Neuronal stem cell (in vitro differentiated cells): ENCODE results near the gene PPID.

Source experiments
- DNase-seq: peaks from one replicate; pipeline ENCODE4 v3.0.0-alpha.2; 2013; ENCODE audit warnings: low spot score
- H2AFZ ChIP-seq: one replicate; pipeline ENCODE4 v1.6.1; 2013; ENCODE audit warnings: mild to moderate bottlenecking, low read length, inconsistent platforms
- H2AK5ac ChIP-seq: 2 replicates; pipeline ENCODE4 v1.6.1; 2013; ENCODE audit warnings: low read depth, mild to moderate bottlenecking, inconsistent platforms, low read length, moderate library complexity, mixed read lengths
- H2BK120ac ChIP-seq: 2 replicates; pipeline ENCODE4 v1.6.1; 2013; ENCODE audit warnings: low read depth, mild to moderate bottlenecking, inconsistent platforms, low read length, moderate library complexity, mixed read lengths
- H2BK12ac ChIP-seq: one replicate; pipeline ENCODE4 v1.6.1; 2013; ENCODE audit warnings: low read length, inconsistent platforms
- H2BK15ac ChIP-seq: 2 replicates; pipeline ENCODE4 v1.6.1; 2013; ENCODE audit warnings: mild to moderate bottlenecking, low read length, inconsistent platforms, mixed read lengths
- H2BK5ac ChIP-seq: one replicate; pipeline ENCODE4 v1.6.1; 2013; ENCODE audit warnings: inconsistent platforms, mild to moderate bottlenecking, low read length, moderate library complexity
- H3K14ac ChIP-seq: one replicate; pipeline ENCODE4 v1.6.1; 2013; ENCODE audit warnings: low read length, inconsistent platforms
- H3K18ac ChIP-seq: 2 replicates; pipeline ENCODE4 v1.6.1; 2013; ENCODE audit warnings: low read length, inconsistent platforms
- H3K23ac ChIP-seq: 2 replicates; pipeline ENCODE4 v1.6.1; 2013; ENCODE audit warnings: low read depth, mild to moderate bottlenecking, mixed read lengths, low read length, inconsistent platforms; ENCODE audit not compliant: poor library complexity
- H3K27ac ChIP-seq: replicated peaks from 3 replicates; pipeline ENCODE4 v1.5.1; 2013; ENCODE audit warnings: low read length, inconsistent platforms
- H3K27me3 ChIP-seq, 3 experiments: 2 replicates each; pipeline ENCODE4 v1.6.1; 2013; ENCODE audit warnings: low read length in 3 of 3, mild to moderate bottlenecking in 2 of 3, inconsistent platforms in 1 of 3, low read depth in 1 of 3, mixed read lengths in 1 of 3, moderate library complexity in 1 of 3; ENCODE audit not compliant: control insufficient read depth in 3 of 3, insufficient read depth in 3 of 3
- H3K36me3 ChIP-seq, 2 donors: replicated peaks in 1 of 2; 2 replicates each; pipeline ENCODE4 v1.6.1; 2013; ENCODE audit warnings: low read length in 2 of 2; ENCODE audit not compliant: control insufficient read depth in 2 of 2, insufficient read depth in 2 of 2
- H3K4ac ChIP-seq: 2 replicates; pipeline ENCODE4 v1.6.1; 2013; ENCODE audit warnings: inconsistent platforms, mild to moderate bottlenecking, low read length, moderate library complexity
- H3K4me1 ChIP-seq, 2 donors: 1 replicate in 1 of 2; 2 replicates in 1 of 2; pipeline ENCODE4 v1.6.1; 2013; ENCODE audit warnings: low read length in 2 of 2, low read depth in 1 of 2; ENCODE audit not compliant: control insufficient read depth in 2 of 2, insufficient read depth in 1 of 2
- H3K4me2 ChIP-seq: one replicate; pipeline ENCODE4 v1.6.1; 2013; ENCODE audit warnings: mild to moderate bottlenecking, low read length, inconsistent platforms; ENCODE audit not compliant: insufficient read depth, poor library complexity, severe bottlenecking
- H3K4me3 ChIP-seq, 2 donors: 2 replicates each; pipeline ENCODE4 v1.5.1; 2013; ENCODE audit warnings: low read length in 2 of 2, mild to moderate bottlenecking in 2 of 2, inconsistent platforms in 1 of 2, moderate library complexity in 1 of 2
- H3K79me1 ChIP-seq: one replicate; pipeline ENCODE4 v1.6.1; 2013; ENCODE audit warnings: low read depth, mild to moderate bottlenecking, inconsistent platforms, low read length, moderate library complexity
- H3K9ac ChIP-seq: one replicate; pipeline ENCODE4 v1.6.1; 2013; ENCODE audit warnings: mild to moderate bottlenecking, low read depth, low read length, inconsistent platforms; ENCODE audit not compliant: poor library complexity
- H3K9me3 ChIP-seq, 2 donors: replicated peaks in 1 of 2; 2 replicates each; pipeline versions ENCODE3 to v1.6.1; 2013; ENCODE audit warnings: low read length in 2 of 2, mild to moderate bottlenecking in 2 of 2, inconsistent platforms in 1 of 2, low read depth in 1 of 2, mixed read lengths in 1 of 2, moderate library complexity in 1 of 2; ENCODE audit not compliant: control insufficient read depth in 2 of 2, insufficient read depth in 1 of 2
- H4K8ac ChIP-seq: one replicate; pipeline ENCODE4 v1.6.1; 2013; ENCODE audit warnings: low read depth, mild to moderate bottlenecking, inconsistent platforms, low read length, moderate library complexity
- H4K91ac ChIP-seq: one replicate; pipeline ENCODE4 v1.6.1; 2013; ENCODE audit warnings: low read length, low read depth, mild to moderate bottlenecking, inconsistent platforms; ENCODE audit not compliant: poor library complexity
- WGBS, 2 donors: extraction: QIAGEN DNeasy Blood & Tissue Kit; methylation state at CpG; one replicate each; pipeline ENCODE4 v1.1.7; 2013; ENCODE audit warnings: missing lambda C conversion rate in 2 of 2, mixed read lengths in 1 of 2; ENCODE audit not compliant: insufficient read length in 2 of 2, insufficient replicate concordance in 1 of 2; ENCODE audit errors: extremely low coverage in 2 of 2; 5-methylcytosine and 5-hydroxymethylcytosine counted together

Gene PPID

GRCh38 chr4:158676076-158676475 lies 47.1 kb downstream of the PPID start:
- Histone ChIP-seq H3K4me1 (peaks cover 0 to 2% of the 10 kb centered on the region in 2 donors), H2AK5ac (no peak overlapping the region), H4K91ac (no peak overlapping the region), H3K36me3 (no peaks in the 10 kb centered on the region), H3K23ac (no peak overlapping the region), H3K4me2 (no peak overlapping the region), H2AFZ (no peak overlapping the region), H3K9ac (no peak overlapping the region), H3K9me3 (no peaks in the 10 kb centered on the region), H3K27ac (no peak overlapping the region), H3K79me1 (peaks cover 3% of the 10 kb centered on the region), H2BK5ac (no peak overlapping the region), H2BK120ac (no peak overlapping the region), H3K14ac (no peak overlapping the region), H3K18ac (no peak overlapping the region), H2BK12ac (no peak overlapping the region), H3K4me3 (no peak overlapping the region), H3K4ac (no peak overlapping the region), H3K27me3 (no peaks in the 10 kb centered on the region), H2BK15ac (no peak overlapping the region), H4K8ac (no peak overlapping the region)
- no peak for DNase-seq
- WGBS, 2 donors, result no CpG with 5 or more reads among the region's 5 CpGs

- Histone ChIP-seq H3K4ac (no peak overlapping the region), H3K9ac (no peak overlapping the region), H3K18ac (no peak overlapping the region), H2BK12ac (no peak overlapping the region), H4K91ac (no peak overlapping the region), H3K23ac (no peak overlapping the region), H3K4me1 (peaks cover 0 to 2% of the 10 kb centered on the region in 2 donors), H3K27me3 (no peaks in the 10 kb centered on the region), H2BK15ac (no peak overlapping the region), H4K8ac (no peak overlapping the region), H3K14ac (no peak overlapping the region), H2BK120ac (no peak overlapping the region), H3K4me3 (no peak overlapping the region), H3K4me2 (no peak overlapping the region), H3K27ac (no peak overlapping the region), H2AFZ (no peak overlapping the region), H2AK5ac (no peak overlapping the region), H3K79me1 (peaks cover 3% of the 10 kb centered on the region), H2BK5ac (no peak overlapping the region), H3K9me3 (no peaks in the 10 kb centered on the region), H3K36me3 (peaks cover 2 to 11% of the 10 kb centered on the region in 2 donors)
- DNase-seq, result no peak
- WGBS, 2 donors, result no CpG with 5 or more reads among the region's 3 CpGs
These were observed 49.6 kb downstream of the PPID start for GRCh38 chr4:158673633-158674032.

GRCh38 chr4:158671915-158672806 lies 51.0 kb downstream of the PPID start, which contains the start of gene ETFDH:
ETFDH (plus strand) TSS chr4:158672296; CDS start chr4:158672457, 161 bp downstream.
- H2AFZ ChIP-seq, result peak within 1 kb of the TSS; percentile 94
- H3K4me1 ChIP-seq, result peaks cover 0 to 2% of the 10 kb centered on the region in 2 donors
- peak within 1 kb of the TSS; percentile 88 to 95 for H3K4me3 ChIP-seq
- no peak within 1 kb of the TSS for H3K4ac ChIP-seq
- no peak within 1 kb of the TSS for H2BK5ac ChIP-seq
- H3K9me3 ChIP-seq, result no peaks in the 10 kb centered on the region
- H3K4me2 ChIP-seq, result peak within 1 kb of the TSS; percentile 74
- H3K18ac ChIP-seq, result peak within 1 kb of the TSS; percentile 96
- peak; percentile 99 for DNase-seq
- peak within 1 kb of the TSS; percentile 95 for H3K9ac ChIP-seq
- no peak within 1 kb of the TSS for H4K8ac ChIP-seq
- WGBS, 2 donors, result no CpG with 5 or more reads among the region's 60 CpGs
- H2BK120ac ChIP-seq, result no peak within 1 kb of the TSS
- peak within 1 kb of the TSS; percentile 27 for H2BK15ac ChIP-seq
- H3K79me1 ChIP-seq, result peaks cover 3% of the 10 kb centered on the region
- peak within 1 kb of the TSS; percentile 82 for H4K91ac ChIP-seq
- H3K23ac ChIP-seq, result peak within 1 kb of the TSS; percentile 75
- H3K27ac ChIP-seq, result peak within 1 kb of the TSS; percentile 91
- peaks cover 2 to 26% of the 10 kb centered on the region in 2 donors for H3K36me3 ChIP-seq
- peak within 1 kb of the TSS; percentile 42 for H2BK12ac ChIP-seq
- peak within 1 kb of the TSS; percentile 95 for H3K14ac ChIP-seq
- H2AK5ac ChIP-seq, result peak within 1 kb of the TSS; percentile 57
- H3K27me3 ChIP-seq, result no peaks in the 10 kb centered on the region

- no CpG with 5 or more reads among the region's 20 CpGs for WGBS, 2 donors
- Histone ChIP-seq H3K79me1 (peaks cover 3% of the 10 kb centered on the region), H3K9me3 (no peaks in the 10 kb centered on the region), H3K4me1 (peaks cover 0 to 2% of the 10 kb centered on the region in 2 donors), H3K14ac (peak within 1 kb of the TSS; percentile 95), H3K27me3 (no peaks in the 10 kb centered on the region), H3K4me3 (peak within 1 kb of the TSS; percentile 88 to 95), H4K8ac (no peak within 1 kb of the TSS), H4K91ac (peak within 1 kb of the TSS; percentile 82), H2BK12ac (peak within 1 kb of the TSS; percentile 42), H2BK120ac (no peak within 1 kb of the TSS), H3K4ac (no peak within 1 kb of the TSS), H2AK5ac (peak within 1 kb of the TSS; percentile 57), H3K36me3 (peaks cover 3 to 32% of the 10 kb centered on the region in 2 donors), H2AFZ (peak within 1 kb of the TSS; percentile 94), H3K4me2 (peak within 1 kb of the TSS; percentile 74), H3K27ac (peak within 1 kb of the TSS; percentile 91), H3K23ac (peak within 1 kb of the TSS; percentile 75), H2BK5ac (no peak within 1 kb of the TSS), H2BK15ac (peak within 1 kb of the TSS; percentile 27), H3K18ac (peak within 1 kb of the TSS; percentile 96), H3K9ac (peak within 1 kb of the TSS; percentile 95)
- no peak for DNase-seq
These were observed 51.6 kb downstream of the PPID start, which contains the start of gene C4orf46 for GRCh38 chr4:158671665-158671914. C4orf46 (minus strand) TSS chr4:158671887; CDS start chr4:158671801, 86 bp downstream.
